ENCODE measurements around the gene CDCP2.

DNA sequence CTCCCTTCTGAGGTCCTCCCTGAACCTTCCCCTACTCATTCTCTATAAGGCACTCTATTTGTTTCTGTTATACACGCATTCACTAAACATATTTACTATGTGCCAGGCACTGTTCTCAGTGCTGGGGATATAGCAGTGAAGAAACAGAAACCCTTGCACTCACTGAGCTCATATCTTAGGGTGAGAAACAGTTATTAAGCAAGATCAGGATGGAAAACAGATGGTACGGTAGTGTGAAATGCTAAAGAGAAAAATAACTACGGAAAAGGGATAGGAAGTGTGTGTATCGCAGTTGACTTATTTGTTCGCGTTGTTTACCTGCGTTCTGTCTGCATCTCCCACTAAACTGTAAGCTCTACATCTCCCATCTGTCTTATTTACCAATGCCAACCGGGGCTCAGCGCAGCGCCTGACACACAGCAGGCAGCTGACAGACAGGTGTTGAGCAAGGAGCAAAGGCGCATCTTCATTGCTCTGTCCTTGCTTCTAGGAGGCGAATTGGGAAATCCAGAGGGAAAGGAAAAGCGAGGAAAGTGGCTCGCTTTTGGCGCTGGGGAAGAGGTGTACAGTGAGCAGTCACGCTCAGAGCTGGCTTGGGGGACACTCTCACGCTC, 46.5 kb upstream of the CDCP2 start:
- TF ChIP-seq EZH2 (IDR thresholded peaks at IDR 0.05; ENCODE audit: low read depth), result no peak
- TF ChIP-seq, protein P1, sequence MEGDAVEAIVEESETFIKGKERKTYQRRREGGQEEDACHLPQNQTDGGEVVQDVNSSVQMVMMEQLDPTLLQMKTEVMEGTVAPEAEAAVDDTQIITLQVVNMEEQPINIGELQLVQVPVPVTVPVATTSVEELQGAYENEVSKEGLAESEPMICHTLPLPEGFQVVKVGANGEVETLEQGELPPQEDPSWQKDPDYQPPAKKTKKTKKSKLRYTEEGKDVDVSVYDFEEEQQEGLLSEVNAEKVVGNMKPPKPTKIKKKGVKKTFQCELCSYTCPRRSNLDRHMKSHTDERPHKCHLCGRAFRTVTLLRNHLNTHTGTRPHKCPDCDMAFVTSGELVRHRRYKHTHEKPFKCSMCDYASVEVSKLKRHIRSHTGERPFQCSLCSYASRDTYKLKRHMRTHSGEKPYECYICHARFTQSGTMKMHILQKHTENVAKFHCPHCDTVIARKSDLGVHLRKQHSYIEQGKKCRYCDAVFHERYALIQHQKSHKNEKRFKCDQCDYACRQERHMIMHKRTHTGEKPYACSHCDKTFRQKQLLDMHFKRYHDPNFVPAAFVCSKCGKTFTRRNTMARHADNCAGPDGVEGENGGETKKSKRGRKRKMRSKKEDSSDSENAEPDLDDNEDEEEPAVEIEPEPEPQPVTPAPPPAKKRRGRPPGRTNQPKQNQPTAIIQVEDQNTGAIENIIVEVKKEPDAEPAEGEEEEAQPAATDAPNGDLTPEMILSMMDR (conservative IDR thresholded peaks at IDR 0.05), result no peak

All from PC-9 (cell line).